ELF-1 (cell line): ENCODE results near the gene FOXL1.

Experiments
- DNase-seq: peaks from one replicate; pipeline ENCODE4 v3.0.0-alpha.2; 2016; ENCODE audit warnings: low read depth, low spot score

Gene FOXL1

DNA sequence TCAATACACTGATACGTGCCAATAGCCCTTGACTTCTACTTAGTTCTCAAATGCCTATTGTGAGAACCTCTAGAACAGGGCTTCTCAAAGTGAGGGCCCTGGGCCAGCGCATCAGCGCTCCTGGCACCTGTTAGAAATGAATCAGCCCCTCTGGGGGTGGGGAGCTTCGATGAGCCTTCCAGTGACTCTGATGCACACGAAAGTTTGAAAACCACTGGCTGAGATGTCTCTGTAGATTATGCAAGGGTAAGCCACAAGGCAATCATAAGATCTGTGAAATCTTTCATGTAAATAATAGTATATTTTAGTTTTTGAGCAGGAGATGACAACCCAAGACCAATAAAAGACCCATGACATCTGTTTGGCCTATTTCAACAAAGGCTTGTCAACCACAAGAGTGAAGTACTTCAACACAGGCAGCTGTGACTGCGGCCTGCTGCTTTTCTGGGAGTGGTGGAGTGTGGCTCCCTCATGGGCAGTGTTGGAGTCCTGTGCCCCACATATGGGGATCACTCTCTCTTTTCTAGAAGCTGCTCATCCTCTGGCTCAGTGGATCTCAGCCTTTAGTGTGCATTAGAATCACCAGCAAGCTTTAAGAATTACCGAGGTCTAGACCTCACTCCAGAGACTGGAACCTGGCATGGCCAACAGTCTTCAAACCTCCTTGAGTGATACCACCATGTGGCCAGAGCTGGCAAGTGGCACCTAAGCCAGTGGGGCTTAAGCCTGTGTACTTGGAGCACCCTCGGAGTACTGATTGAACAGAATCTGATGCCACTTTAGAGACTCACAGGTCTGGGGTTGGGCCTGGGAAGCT, 29.1 kb upstream of the FOXL1 start:
- no peak for DNase-seq

DNA sequence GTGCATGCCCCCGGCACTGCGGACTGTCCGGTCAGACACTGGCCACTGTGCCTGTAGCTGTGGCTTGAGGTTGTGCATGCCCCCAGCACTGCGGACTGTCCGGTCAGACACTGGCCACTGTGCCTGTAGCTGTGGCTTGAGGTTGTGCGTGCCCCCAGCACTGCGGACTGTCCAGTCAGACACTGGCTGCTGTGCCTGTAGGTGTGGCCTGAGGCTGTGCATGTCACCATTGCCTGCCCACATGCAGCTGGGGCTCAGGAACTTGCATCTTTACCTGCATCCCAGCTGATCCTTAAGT, 28.5 kb upstream of the FOXL1 start:
- no peak for DNase-seq

GRCh38 chr16:86550281-86550680, 28.1 kb upstream of the FOXL1 start:
- no peak for DNase-seq

- no peak for DNase-seq
Observed at GRCh38 chr16:86553356-86553755, 25.0 kb upstream of the FOXL1 start.

GRCh38 chr16:86554599-86554916, 23.8 kb upstream of the FOXL1 start:
- no peak for DNase-seq

DNA sequence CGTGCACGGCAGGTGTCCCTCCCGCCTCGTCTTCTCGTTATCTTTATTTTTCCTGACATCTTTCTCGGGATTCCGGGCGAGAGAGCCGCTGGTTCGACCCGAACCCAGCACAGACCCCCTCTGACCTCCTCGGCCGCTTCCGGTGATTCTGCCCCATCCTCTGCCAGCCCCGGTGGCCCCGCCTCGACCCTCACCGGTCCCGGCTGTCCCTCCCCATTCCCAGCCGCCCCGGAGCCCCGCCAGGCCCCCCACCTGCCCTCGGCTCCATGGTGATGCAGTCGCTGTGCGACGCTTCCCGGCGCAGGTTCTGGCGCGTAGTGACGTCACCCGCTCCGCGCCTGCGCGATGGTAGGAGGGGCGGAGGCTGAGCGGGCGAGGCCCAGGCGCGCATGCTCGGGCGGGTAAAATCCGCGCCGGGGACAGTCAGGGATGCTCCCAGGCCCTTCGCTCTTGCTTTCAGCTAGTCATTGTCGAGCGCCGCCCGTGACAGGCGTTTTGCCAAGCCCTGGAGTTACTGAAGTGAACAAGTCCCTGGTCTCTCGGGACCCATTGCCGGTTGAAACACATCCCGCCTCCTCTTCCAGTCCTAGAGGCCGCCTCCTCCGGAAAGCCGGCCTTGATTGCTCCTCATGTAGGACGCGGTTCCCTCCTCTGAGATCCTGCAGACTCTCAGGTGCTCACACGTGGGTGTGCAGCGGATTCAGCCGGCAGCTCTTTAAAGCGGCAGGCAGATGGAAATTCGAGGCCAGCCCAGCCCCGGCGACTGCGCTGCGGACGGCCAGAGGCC, 23.2 kb upstream of the FOXL1 start, which contains the start of gene MTHFSD:
MTHFSD (minus strand) TSS at position 319 of the 787 bp plus-strand sequence; CDS start at position 268, 51 bp downstream.
- DNase-seq, result peak; percentile 94

DNA sequence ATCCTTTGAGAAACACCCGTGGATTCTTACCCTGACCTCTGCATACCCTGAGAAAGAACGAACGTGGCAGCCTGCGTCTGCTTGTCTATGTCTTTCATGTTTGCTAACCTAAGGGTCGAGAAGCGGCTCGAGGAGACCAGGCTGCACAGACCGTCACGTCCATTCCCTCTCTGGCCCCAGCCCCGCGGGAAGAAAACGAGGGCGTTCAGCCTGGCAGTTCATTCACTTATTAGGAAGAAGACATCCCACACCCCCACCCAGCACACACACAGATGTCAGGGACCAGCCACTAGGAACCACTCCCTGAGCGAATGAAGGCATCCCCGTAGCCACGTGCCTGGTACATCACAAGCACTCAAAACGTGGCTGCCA, 22.7 kb upstream of the FOXL1 start:
- DNase-seq, result no peak

DNA sequence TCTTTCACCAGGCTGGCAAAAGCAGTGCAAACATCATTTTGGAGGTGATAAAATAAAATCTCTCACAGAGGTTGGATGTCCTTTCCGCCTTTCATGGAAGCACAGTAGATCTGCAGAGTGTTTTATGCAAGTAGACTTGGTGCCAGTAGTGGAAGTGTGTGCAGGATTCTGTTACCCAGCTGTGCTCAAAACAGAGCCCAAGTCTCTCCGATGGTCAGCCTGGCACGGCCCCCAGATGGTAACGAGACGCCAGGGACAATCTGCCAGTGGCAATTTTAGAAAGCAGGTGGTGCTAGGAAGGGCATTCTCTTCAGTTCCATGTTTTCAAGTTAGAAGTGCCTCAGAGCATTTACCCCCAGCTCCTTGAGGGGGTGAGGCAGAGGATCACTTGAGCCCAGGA, 21.8 kb upstream of the FOXL1 start:
- no peak for DNase-seq

GRCh38 chr16:86557587-86557986, 20.8 kb upstream of the FOXL1 start:
- no peak for DNase-seq

DNA sequence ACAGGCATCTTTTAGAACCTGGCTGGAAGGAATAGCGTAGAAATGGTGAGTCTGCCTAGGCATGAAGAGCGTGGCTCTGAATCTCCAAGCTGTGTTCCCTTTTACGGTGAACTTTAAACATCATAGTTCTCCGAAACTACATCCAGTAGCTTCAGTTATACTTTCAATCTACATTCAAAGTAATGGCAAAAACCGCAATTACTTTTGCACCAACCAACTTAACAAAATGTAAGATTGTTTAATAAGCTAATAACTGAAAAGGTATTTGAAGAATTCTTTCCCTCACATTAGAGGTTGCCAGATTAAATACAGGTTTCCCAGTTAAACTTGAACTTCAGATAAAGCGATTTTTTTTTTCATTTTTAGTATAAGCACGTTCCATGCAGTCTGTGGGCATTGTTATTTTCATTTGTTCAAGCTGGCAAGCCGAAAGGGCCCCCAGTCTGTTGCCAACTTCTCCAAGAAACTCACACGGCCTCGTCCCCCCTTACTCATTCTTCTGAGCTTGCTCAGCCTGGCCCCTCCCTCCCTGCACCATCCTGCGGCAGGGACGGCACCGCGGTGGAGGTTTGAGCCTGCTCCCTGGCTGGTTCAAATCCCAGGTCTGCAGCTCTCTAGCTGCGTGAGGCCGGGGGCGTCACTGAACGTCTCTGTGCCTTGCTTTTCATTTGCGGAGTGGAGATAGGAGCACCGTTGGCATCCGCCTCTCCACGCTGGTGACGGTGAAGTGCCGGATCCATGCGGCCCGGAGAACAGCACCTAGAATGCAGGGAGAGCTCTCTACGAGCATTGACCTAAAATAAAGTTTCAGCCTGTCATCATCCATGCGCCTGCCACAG, 19.8 kb upstream of the FOXL1 start:
- DNase-seq, result no peak

DNA sequence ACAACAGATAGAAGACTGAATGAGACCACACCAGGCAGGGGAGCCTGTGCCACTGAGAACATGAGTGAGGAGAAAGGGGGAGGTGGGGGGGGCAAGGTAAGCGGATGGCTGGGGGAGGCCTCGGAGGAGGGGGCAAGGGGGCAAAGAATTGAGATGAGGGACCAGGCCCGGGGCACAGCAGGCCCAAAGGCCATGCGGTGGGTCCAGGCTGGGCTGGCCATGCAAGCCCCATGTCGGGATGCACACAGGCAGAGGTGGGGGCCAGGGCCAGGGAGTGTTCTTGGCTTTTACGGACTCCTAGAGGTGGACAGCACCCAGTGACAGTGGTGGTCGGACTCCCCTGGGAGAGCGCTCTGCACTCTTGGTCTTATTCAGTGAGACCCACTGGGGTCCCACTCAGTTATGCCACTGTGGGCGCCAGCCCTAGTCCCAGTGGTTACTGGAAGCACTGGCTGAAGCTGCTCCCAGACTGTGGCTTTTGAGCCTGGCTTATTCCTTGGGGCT, 18.5 kb upstream of the FOXL1 start:
- DNase-seq, result no peak

DNA sequence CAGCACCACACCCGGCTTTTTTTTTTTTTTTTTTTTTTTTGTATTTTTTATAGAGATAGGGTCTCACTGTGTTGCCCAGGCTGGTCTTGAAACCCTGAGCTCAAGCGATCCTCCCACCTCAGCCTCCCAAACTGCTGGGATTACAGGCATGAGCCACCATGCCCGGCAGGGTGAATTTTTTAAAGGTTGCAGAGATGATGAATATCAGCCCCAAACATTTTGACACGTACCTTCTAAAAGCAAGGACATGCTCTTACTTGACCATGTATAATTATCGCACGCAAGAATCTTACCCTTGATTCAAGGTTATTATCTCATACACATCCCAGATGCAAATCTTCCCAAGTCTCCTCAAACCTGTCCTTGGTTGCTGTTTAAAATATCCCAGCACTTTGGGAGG, 16.0 kb upstream of the FOXL1 start:
- DNase-seq, result no peak

DNA sequence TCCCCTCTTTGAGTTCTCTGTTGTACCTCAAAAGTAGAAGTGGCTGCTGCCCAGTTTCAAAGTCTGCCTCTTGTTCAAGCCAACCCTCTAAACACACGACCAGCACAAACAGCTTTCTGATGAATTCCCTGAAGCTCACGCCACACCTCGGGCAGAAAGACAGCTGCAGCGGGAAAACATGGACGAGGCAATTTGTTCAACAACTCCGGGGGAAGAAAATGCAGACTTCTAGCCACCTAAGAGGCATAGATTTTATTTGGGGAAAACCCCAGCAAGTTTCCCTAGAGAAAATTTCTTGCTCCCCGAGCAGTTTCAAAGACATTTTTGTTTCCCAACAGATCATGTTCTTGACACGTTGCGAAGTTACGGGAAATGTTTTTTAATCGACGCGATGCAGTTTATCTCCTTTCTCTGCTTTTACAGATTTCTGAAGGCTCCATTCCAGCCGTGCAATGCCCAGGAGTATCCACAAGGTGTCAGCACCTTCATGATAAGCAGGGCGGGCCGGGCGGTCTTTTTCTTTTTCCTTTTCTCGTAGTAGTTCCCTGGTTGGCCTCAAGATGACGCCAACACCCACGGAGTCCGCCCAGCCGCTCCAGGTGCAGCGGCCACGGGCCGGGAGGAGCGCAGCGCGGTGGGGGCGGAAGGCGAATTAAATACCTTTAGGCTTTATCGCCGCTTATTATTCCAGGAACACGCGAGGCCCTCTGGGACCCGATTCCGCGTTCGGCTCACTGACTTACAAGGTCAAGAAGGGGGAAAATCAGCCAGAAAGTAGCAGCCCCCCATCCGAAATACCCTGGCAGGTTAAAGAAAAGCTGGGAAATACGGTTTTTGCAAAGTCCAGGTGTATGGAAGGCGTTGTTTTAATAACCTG, 14.6 kb upstream of the FOXL1 start:
- peak; percentile 97 for DNase-seq

DNA sequence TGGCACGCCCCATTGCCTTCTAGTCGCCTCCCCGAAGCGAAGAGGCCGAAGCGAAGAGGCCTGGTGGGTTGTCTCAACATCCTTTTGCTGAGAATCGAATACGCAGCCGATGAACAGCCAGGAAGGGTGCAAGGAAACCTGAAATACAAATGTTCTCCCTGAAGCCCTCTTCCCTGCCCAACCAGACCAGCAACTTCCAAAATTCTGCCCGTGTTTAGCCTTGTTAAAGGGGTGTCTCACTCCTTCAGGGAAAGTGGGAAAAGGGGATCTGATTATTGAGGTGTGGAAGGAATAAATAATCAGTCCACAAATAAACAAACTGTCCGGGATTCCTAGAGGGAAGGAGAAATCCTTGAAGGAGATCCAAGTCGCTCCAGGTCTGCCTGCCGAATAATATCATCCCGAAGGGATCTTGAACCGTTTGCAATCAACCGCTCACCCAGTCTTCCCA, 13.1 kb upstream of the FOXL1 start:
- no peak for DNase-seq

- DNase-seq, result no peak
Observed at GRCh38 chr16:86565644-86566511, 12.5 kb upstream of the FOXL1 start.

DNA sequence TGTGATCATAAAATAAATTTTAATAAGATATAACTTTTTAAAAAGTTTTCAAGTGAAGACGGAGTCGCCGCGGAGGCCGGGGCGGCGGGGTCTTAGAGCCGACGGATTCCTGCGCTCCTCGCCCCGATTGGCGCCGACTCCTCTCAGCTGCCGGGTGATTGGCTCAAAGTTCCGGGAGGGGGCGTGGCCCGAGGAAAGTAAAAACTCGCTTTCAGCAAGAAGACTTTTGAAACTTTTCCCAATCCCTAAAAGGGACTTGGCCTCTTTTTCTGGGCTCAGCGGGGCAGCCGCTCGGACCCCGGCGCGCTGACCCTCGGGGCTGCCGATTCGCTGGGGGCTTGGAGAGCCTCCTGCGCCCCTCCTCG, 11.8 kb upstream of the FOXL1 start, which contains the start of gene FOXC2:
FOXC2 (plus strand) TSS at position 229 of the 365 bp plus-strand sequence. CDS start 507 bp downstream, outside the sequence.
- peak; percentile 91 for DNase-seq

GRCh38 chr16:86566966-86567700, 11.2 kb upstream of the FOXL1 start:
- DNase-seq, result peak; percentile 74

DNA sequence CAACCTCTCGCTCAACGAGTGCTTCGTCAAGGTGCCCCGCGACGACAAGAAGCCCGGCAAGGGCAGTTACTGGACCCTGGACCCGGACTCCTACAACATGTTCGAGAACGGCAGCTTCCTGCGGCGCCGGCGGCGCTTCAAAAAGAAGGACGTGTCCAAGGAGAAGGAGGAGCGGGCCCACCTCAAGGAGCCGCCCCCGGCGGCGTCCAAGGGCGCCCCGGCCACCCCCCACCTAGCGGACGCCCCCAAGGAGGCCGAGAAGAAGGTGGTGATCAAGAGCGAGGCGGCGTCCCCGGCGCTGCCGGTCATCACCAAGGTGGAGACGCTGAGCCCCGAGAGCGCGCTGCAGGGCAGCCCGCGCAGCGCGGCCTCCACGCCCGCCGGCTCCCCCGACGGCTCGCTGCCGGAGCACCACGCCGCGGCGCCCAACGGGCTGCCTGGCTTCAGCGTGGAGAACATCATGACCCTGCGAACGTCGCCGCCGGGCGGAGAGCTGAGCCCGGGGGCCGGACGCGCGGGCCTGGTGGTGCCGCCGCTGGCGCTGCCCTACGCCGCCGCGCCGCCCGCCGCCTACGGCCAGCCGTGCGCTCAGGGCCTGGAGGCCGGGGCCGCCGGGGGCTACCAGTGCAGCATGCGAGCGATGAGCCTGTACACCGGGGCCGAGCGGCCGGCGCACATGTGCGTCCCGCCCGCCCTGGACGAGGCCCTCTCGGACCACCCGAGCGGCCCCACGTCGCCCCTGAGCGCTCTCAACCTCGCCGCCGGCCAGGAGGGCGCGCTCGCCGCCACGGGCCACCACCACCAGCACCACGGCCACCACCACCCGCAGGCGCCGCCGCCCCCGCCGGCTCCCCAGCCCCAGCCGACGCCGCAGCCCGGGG, 10.4 kb upstream of the FOXL1 start:
- no peak for DNase-seq
